ENCODE data around the gene PKM. TPM values are rescaled to one million over a fixed set of nuclear protein-coding genes. Genes with fewer than 3 reads are reported as not detected.

Gene PKM
- total and polyA plus RNA-seq, 4 donors: 12.9 to 61.2 (median 29.7) TPM

DNA sequence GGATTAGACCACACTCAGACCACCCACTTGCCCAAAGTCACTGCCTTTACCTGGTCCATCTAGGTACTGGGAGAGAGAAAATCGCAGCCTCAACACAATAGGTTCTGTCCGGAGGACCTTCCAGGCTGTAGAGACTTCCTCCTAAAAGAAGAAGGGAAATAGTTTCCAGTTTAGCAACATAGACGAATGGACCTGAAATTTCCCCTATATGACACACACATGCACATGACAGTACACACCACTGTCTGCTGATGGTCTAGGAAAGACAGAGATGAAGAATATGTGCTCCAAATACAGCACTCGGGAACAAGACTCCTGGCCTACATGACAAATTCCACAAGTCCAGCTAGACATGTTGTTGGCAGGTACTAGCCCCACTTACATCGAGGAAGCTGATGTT lies 34.0 kb upstream of the PKM start:
- Histone ChIP-seq H3K27me3 (ENCODE audit: control insufficient read depth in 4 of 4, insufficient read depth in 4 of 4, low read length in 3 of 4) (no peaks in the 10 kb centered on the region), H3K4me1 (ENCODE audit: control insufficient read depth in 4 of 4, insufficient read depth in 4 of 4, low read length in 3 of 4) (no peaks in the 10 kb centered on the region)
- WGBS: 93% methylated on average over 5 of the region's 5 CpGs

More for the DNA sequence above, 34.0 kb upstream of the PKM start:
- TF ChIP-seq NR2F2 (IDR thresholded peaks at IDR 0.05) (no peak), SP1 (IDR thresholded peaks at IDR 0.05) (no peak), HNF4G (IDR thresholded peaks at IDR 0.05) (no peak), TAF1 (conservative IDR thresholded peaks at IDR 0.05) (no peak), JUND (IDR thresholded peaks at IDR 0.05) (no peak), EGR1 (IDR thresholded peaks at IDR 0.05; ENCODE audit: low read depth in 2 of 2) (no peak), YY1 (IDR thresholded peaks at IDR 0.05) (no peak), GABPA (IDR thresholded peaks at IDR 0.05 in 1 of 2, conservative IDR thresholded peaks at IDR 0.05 in 1 of 2) (no peak), ZBTB33 (IDR thresholded peaks at IDR 0.05) (no peak), FOXA2 (IDR thresholded peaks at IDR 0.05) (no peak), ATF3 (IDR thresholded peaks at IDR 0.05) (no peak), HNF4A (conservative IDR thresholded peaks at IDR 0.05) (no peak), RAD21 (IDR thresholded peaks at IDR 0.05) (no peak), FOXA1 (IDR thresholded peaks at IDR 0.05) (no peak), RXRA (IDR thresholded peaks at IDR 0.05) (no peak)
- TF ChIP-seq, protein P1, sequence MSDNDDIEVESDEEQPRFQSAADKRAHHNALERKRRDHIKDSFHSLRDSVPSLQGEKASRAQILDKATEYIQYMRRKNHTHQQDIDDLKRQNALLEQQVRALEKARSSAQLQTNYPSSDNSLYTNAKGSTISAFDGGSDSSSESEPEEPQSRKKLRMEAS (IDR thresholded peaks at IDR 0.05): no peak
- TF ChIP-seq, protein P2, sequence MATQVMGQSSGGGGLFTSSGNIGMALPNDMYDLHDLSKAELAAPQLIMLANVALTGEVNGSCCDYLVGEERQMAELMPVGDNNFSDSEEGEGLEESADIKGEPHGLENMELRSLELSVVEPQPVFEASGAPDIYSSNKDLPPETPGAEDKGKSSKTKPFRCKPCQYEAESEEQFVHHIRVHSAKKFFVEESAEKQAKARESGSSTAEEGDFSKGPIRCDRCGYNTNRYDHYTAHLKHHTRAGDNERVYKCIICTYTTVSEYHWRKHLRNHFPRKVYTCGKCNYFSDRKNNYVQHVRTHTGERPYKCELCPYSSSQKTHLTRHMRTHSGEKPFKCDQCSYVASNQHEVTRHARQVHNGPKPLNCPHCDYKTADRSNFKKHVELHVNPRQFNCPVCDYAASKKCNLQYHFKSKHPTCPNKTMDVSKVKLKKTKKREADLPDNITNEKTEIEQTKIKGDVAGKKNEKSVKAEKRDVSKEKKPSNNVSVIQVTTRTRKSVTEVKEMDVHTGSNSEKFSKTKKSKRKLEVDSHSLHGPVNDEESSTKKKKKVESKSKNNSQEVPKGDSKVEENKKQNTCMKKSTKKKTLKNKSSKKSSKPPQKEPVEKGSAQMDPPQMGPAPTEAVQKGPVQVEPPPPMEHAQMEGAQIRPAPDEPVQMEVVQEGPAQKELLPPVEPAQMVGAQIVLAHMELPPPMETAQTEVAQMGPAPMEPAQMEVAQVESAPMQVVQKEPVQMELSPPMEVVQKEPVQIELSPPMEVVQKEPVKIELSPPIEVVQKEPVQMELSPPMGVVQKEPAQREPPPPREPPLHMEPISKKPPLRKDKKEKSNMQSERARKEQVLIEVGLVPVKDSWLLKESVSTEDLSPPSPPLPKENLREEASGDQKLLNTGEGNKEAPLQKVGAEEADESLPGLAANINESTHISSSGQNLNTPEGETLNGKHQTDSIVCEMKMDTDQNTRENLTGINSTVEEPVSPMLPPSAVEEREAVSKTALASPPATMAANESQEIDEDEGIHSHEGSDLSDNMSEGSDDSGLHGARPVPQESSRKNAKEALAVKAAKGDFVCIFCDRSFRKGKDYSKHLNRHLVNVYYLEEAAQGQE (IDR thresholded peaks at IDR 0.05): no peak
- TF ChIP-seq, protein P3, sequence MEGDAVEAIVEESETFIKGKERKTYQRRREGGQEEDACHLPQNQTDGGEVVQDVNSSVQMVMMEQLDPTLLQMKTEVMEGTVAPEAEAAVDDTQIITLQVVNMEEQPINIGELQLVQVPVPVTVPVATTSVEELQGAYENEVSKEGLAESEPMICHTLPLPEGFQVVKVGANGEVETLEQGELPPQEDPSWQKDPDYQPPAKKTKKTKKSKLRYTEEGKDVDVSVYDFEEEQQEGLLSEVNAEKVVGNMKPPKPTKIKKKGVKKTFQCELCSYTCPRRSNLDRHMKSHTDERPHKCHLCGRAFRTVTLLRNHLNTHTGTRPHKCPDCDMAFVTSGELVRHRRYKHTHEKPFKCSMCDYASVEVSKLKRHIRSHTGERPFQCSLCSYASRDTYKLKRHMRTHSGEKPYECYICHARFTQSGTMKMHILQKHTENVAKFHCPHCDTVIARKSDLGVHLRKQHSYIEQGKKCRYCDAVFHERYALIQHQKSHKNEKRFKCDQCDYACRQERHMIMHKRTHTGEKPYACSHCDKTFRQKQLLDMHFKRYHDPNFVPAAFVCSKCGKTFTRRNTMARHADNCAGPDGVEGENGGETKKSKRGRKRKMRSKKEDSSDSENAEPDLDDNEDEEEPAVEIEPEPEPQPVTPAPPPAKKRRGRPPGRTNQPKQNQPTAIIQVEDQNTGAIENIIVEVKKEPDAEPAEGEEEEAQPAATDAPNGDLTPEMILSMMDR (IDR thresholded peaks at IDR 0.05; ENCODE audit: low read depth, low read length, missing input control): no peak
- H3K36me3 ChIP-seq (ENCODE audit: control insufficient read depth in 4 of 4, insufficient read depth in 3 of 4, low read depth in 1 of 4, low read length in 3 of 4): peaks cover 9 to 65% (median 51%) of the 10 kb centered on the region in 4 donors
- no peak for DNase-seq (ENCODE audit: low spot score)
- H3K27ac ChIP-seq (ENCODE audit: low read depth in 1 of 2, low read length in 2 of 2): no peak overlapping the region
- H3K4me3 ChIP-seq (ENCODE audit: low read depth in 1 of 3, low read length in 3 of 3): no peak overlapping the region
- no peak overlapping the region for H3K9ac ChIP-seq (ENCODE audit: low read depth in 1 of 2, low read length in 2 of 2)
- no peaks in the 10 kb centered on the region for H3K9me3 ChIP-seq (ENCODE audit: control insufficient read depth in 4 of 4, low read length in 3 of 4)
